Activated CD4-positive, alpha-beta T cell treated with anti-CD3 and anti-CD28 coated beads for 1 hour (primary cell): ENCODE measurements around the gene ESR2.
"Not testable (repeated sequence)": the region's sequence is repeated elsewhere in the genome, so short reads cannot be mapped to it uniquely, and the experiment has no call there.

ENCODE experiments used
- DNase-seq: peaks from one replicate; pipeline ENCODE4 v3.0.0-alpha.2; 2020

The ESR2 gene

GRCh38 chr14:64075613-64076005 lies 218.6 kb downstream of the ESR2 start:
- no peak for DNase-seq

GRCh38 chr14:64074961-64075612 lies 219.1 kb downstream of the ESR2 start:
- no peak for DNase-seq

GRCh38 chr14:64069634-64070359 lies 224.4 kb downstream of the ESR2 start:
- no peak for DNase-seq

GRCh38 chr14:64064447-64064846 lies 229.7 kb downstream of the ESR2 start:
- DNase-seq = no peak

- no peak for DNase-seq
These were observed 231.6 kb downstream of the ESR2 start for GRCh38 chr14:64062381-64063115.

- DNase-seq = no peak
These were observed 232.5 kb downstream of the ESR2 start for GRCh38 chr14:64061706-64062105.

- DNase-seq = no peak
These were observed 233.1 kb downstream of the ESR2 start for GRCh38 chr14:64061115-64061514.

- DNase-seq = no peak
These were observed 233.5 kb downstream of the ESR2 start for GRCh38 chr14:64060648-64061096.

- no peak for DNase-seq
These were observed 234.0 kb downstream of the ESR2 start for GRCh38 chr14:64060199-64060545.

GRCh38 chr14:64059454-64060198 lies 234.5 kb downstream of the ESR2 start:
- DNase-seq = no peak

- DNase-seq = no peak
These were observed 240.2 kb downstream of the ESR2 start for GRCh38 chr14:64053694-64054669.

GRCh38 chr14:64049616-64050381 lies 244.4 kb downstream of the ESR2 start:
- DNase-seq = no peak

- no peak for DNase-seq
These were observed 249.1 kb downstream of the ESR2 start for GRCh38 chr14:64045091-64045490.

- DNase-seq = not testable (repeated sequence)
These were observed 250.9 kb downstream of the ESR2 start for GRCh38 chr14:64043296-64043695.

GRCh38 chr14:64040044-64040443 lies 254.1 kb downstream of the ESR2 start:
- DNase-seq = no peak

- DNase-seq = no peak
These were observed 255.2 kb downstream of the ESR2 start for GRCh38 chr14:64038841-64039542.

- not testable (repeated sequence) for DNase-seq
These were observed 256.1 kb downstream of the ESR2 start for GRCh38 chr14:64037869-64038745.

- DNase-seq = no peak
These were observed 259.0 kb downstream of the ESR2 start for GRCh38 chr14:64035143-64035542.
